ENCODE measurements around the gene CLEC2D. TPM values are rescaled to one million over a fixed set of nuclear protein-coding genes. Genes with fewer than 3 reads are reported as not detected.

CLEC2D gene
- total and polyA plus RNA-seq, 10 of the 15 experiments (the other 5 are each of a cell fraction or from before 2014, with no cell fraction given): 4.6 to 29.8 (median 16.0) TPM

DNA sequence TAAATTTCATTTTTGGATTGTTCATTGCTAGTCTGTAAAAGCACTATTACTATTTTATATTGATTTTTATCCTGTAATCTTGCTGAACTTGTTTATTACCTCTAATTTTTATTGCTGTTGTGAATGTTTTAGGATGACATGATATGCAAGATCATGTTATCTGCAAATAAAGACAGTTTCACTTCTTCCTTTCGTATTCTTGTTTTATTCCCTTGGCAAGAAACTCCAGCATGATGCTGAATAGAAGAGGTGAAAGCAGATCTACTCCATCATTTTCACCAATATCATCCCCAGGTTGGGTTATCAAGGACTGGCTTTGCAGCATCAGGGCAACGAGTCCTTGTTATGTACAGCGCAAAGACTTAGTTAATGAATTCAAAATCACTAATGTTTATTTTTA is 66.1 kb downstream of the CLEC2D start:
- ChIA-PET CTCF (interaction anchor here (1.6 kb wide), 1 partner anchor 7 kb away, joined by 5 read pairs; no protein-coding TSS in a partner anchor), POLR2A (no interaction called here)
- no TSS peak for BruUV-seq (replicated peaks)

DNA sequence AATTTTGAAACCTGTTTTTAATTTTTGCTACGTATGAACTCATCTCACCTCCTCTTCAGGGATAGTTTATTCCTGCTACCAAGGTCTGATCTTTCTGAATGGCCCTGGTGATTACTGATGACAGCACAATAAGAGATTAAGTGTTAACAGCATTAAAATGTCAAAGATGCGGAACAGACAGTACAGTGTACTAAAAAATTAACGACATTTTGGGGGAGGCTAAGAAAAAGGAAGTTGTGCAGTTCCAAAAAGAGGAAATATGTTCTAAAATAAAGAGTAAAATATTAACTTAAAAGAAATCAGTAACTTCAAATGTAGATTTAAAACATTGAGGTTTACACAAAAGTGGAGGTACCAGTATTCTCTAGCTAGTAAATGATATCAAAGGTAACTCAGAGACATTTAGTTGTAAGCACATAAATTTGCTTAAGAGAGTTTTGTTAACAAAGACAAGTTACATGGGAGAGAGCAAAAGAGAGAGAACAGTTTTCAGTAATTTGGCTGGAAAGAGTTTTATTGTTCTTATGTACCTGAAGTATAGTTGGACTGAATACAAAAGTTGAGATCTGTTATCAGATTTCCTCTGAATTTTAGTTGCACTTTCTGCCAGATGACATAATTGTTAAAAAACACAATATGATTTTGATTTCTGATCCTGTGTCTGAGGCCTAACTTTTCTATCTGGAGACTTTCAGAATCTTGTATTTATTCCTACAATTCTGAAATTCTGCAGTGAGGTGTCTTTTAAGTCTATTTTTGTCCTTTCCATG is 67.6 kb downstream of the CLEC2D start:
- peak; percentile 39; the same call in 1 of the 2 replicates for TF ChIP-seq ATF7 (IDR thresholded peaks at IDR 0.05; ENCODE audit: low read depth)
- TF ChIP-seq ZNF274 (IDR thresholded peaks at IDR 0.05; ENCODE audit: insufficient read depth, insufficient read length): no peak
- TF ChIP-seq RBBP5 (conservative IDR thresholded peaks at IDR 0.05): no peak
- 0 out of 2 replicates have a peak, but pooled peaks have one; percentile 7 for TF ChIP-seq DPF2 (IDR thresholded peaks at IDR 0.05)
- TF ChIP-seq SREBF1 (IDR thresholded peaks at IDR 0.05; ENCODE audit: low read length): no peak
- TF ChIP-seq, protein P1, sequence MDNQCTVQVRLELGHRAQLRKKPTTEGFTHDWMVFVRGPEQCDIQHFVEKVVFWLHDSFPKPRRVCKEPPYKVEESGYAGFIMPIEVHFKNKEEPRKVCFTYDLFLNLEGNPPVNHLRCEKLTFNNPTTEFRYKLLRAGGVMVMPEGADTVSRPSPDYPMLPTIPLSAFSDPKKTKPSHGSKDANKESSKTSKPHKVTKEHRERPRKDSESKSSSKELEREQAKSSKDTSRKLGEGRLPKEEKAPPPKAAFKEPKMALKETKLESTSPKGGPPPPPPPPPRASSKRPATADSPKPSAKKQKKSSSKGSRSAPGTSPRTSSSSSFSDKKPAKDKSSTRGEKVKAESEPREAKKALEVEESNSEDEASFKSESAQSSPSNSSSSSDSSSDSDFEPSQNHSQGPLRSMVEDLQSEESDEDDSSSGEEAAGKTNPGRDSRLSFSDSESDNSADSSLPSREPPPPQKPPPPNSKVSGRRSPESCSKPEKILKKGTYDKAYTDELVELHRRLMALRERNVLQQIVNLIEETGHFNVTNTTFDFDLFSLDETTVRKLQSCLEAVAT (IDR thresholded peaks at IDR 0.05): 0 out of 2 replicates have a peak, but pooled peaks have one; percentile 23
- no peak for TF ChIP-seq FOS (IDR thresholded peaks at IDR 0.05; ENCODE audit: borderline replicate concordance, extremely low read depth, insufficient read length)
- peaks cover 15% of the 10 kb centered on the region for H3K79me2 ChIP-seq (ENCODE audit: control insufficient read depth, insufficient read depth, low read length)
- FAIRE-seq: no peak
- no peaks in the 10 kb centered on the region for H3K27me3 ChIP-seq (replicated peaks in 1 of 2; ENCODE audit: control insufficient read depth in 2 of 2, insufficient read depth in 2 of 2, low read length in 1 of 2)
- ChIA-PET CTCF (interaction anchor here (1.3 to 3.1 kb wide), 3 partner anchors 12 to 101 kb away, joined by 3 to 18 read pairs (median 4); no protein-coding TSS in a partner anchor), POLR2A (interaction anchor here (0.5 to 0.9 kb wide), 2 partner anchors 15 to 632 kb away, joined by 3 read pairs; no protein-coding TSS in a partner anchor), SMC1A (ENCODE audit: uncharacterized antibody, unreplicated experiment) (interaction anchor here (1.0 to 1.8 kb wide), 2 partner anchors 12 to 15 kb away, joined by 3 to 6 read pairs; no protein-coding TSS in a partner anchor), RAD21 (ENCODE audit: unreplicated experiment) (interaction anchor here (1.1 kb wide), 1 partner anchor 68 kb away, joined by 3 read pairs; no protein-coding TSS in a partner anchor)
- 27% methylated on average over 3 of the region's 3 CpGs for WGBS (ENCODE audit: insufficient coverage, insufficient replicate concordance, low lambda C conversion rate, missing lambda C conversion rate)
- H3K4me2 ChIP-seq (ENCODE audit: control insufficient read depth, insufficient read depth): peak overlapping the region; percentile 31
- H3K4me1 ChIP-seq (ENCODE audit: control insufficient read depth, insufficient read depth, low read length): peaks cover 20% of the 10 kb centered on the region
- peak overlapping the region; percentile 37 for H3K9ac ChIP-seq (ENCODE audit: control insufficient read depth, insufficient read depth, low read length)
- H3K27ac ChIP-seq (ENCODE audit: control insufficient read depth, insufficient read depth): peak overlapping the region; percentile 66
- no peak overlapping the region for H3K4me3 ChIP-seq
- no peaks in the 10 kb centered on the region for H3K9me3 ChIP-seq (replicated peaks; ENCODE audit: control insufficient read depth, insufficient read depth, low read length)
- intact Hi-C loops (cut with micrococcal nuclease; ENCODE audit: unreplicated experiment): no loop called here
- ATAC-seq: no peak
- in situ Hi-C loops (cut with MboI): no loop called here
- no TSS peak for BruUV-seq (replicated peaks)
- H3K36me3 ChIP-seq (ENCODE audit: control insufficient read depth in 2 of 2, insufficient read depth in 2 of 2, low read length in 1 of 2): no peaks in the 10 kb centered on the region
- DNase-seq (ENCODE audit: low read depth, low spot score): no peak
- H4K20me1 ChIP-seq (ENCODE audit: control insufficient read depth, insufficient read depth): no peaks in the 10 kb centered on the region
- peak overlapping the region; percentile 45 for H2AFZ ChIP-seq (ENCODE audit: control insufficient read depth, low read depth, low read length)

More for the DNA sequence above, 66.1 kb downstream of the CLEC2D start:
- in situ Hi-C loops (cut with MboI): no loop called here
- SMC1A ChIA-PET (ENCODE audit: uncharacterized antibody, unreplicated experiment): interaction anchor here (1.1 kb wide), 1 partner anchor 66 kb away, joined by 3 read pairs; the partner anchor contains the start of gene CLEC2D
- DNase-seq (ENCODE audit: low read depth, low spot score): no peak
- intact Hi-C loops (cut with micrococcal nuclease; ENCODE audit: unreplicated experiment): no loop called here
- RAD21 ChIA-PET (ENCODE audit: unreplicated experiment): no interaction called here
- WGBS (ENCODE audit: insufficient coverage, insufficient replicate concordance, low lambda C conversion rate, missing lambda C conversion rate): 70% methylated on average over 3 of the region's 3 CpGs
- Histone ChIP-seq H3K9ac (ENCODE audit: control insufficient read depth, insufficient read depth, low read length) (no peak overlapping the region), H3K27ac (ENCODE audit: control insufficient read depth, insufficient read depth) (no peak overlapping the region), H3K79me2 (ENCODE audit: control insufficient read depth, insufficient read depth, low read length) (peaks cover 30% of the 10 kb centered on the region), H3K4me2 (ENCODE audit: control insufficient read depth, insufficient read depth) (no peak overlapping the region), H3K36me3 (ENCODE audit: control insufficient read depth in 2 of 2, insufficient read depth in 2 of 2, low read length in 1 of 2) (no peaks in the 10 kb centered on the region), H3K27me3 (replicated peaks in 1 of 2; ENCODE audit: control insufficient read depth in 2 of 2, insufficient read depth in 2 of 2, low read length in 1 of 2) (no peaks in the 10 kb centered on the region), H3K4me3 (no peak overlapping the region), H3K4me1 (ENCODE audit: control insufficient read depth, insufficient read depth, low read length) (peaks cover 15% of the 10 kb centered on the region), H4K20me1 (ENCODE audit: control insufficient read depth, insufficient read depth) (no peaks in the 10 kb centered on the region), H2AFZ (ENCODE audit: control insufficient read depth, low read depth, low read length) (no peak overlapping the region), H3K9me3 (replicated peaks; ENCODE audit: control insufficient read depth, insufficient read depth, low read length) (no peaks in the 10 kb centered on the region)
- no peak for FAIRE-seq
- TF ChIP-seq NRF1 (conservative IDR thresholded peaks at IDR 0.05; ENCODE audit: low read depth, low read length): no peak
- peak; percentile 62; the same call in 1 of the 2 replicates for TF ChIP-seq SPI1 (IDR thresholded peaks at IDR 0.05; ENCODE audit: borderline replicate concordance, insufficient read depth, low read depth, low read length)
- ATAC-seq: no peak

Measured in GM12878 (cell line).